Measurements from ENCODE around the gene PAH. TPM values are rescaled to one million over a fixed set of nuclear protein-coding genes. Genes with fewer than 3 reads are reported as not detected.

PAH gene
- total and polyA plus RNA-seq, 2 of the 4 experiments (the other 2 are of a cell fraction): not detected

DNA sequence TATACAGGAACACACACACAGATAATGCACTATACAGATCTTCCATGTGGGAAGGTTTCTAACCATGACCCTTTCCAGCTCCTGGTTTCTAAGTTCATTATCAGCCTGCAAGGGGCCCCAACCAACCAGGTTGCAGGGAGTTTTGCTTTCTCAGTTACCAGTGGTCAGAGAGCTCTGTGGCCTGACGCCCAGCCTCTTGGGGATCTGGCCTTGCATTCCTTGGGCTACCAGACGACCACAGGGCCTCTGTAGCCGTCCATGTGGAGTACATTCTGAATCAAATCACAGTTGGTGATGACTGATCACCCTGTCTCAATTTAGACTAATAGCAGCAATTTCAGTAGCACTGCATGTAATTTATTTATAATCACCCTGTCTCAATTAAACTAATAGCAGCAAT lies 47.5 kb downstream of the PAH start:
- Histone ChIP-seq H3K27me3 (ENCODE audit: control insufficient read depth, insufficient read depth, low read length) (no peaks in the 10 kb centered on the region), H3K14ac (replicated peaks; ENCODE audit: low read depth, low read length) (no peak overlapping the region), H3K4ac (ENCODE audit: low read depth, low read length) (no peak overlapping the region), H4K8ac (ENCODE audit: low read depth in 2 of 2, low read length in 2 of 2) (no peak overlapping the region), H3K9me1 (ENCODE audit: insufficient read depth, low read length) (no peaks in the 10 kb centered on the region), H3K79me1 (ENCODE audit: low read depth in 1 of 2, low read length in 2 of 2) (no peaks in the 10 kb centered on the region), H2BK20ac (ENCODE audit: low read depth, low read length) (no peak overlapping the region), H3K18ac (ENCODE audit: low read depth, low read length) (no peak overlapping the region), H3K4me1 (ENCODE audit: control insufficient read depth, insufficient read depth, low read length) (no peaks in the 10 kb centered on the region), H4K20me1 (ENCODE audit: insufficient read depth, low read length) (no peaks in the 10 kb centered on the region), H3K23ac (ENCODE audit: low read depth, low read length) (no peak overlapping the region), H3K4me2 (ENCODE audit: low read depth, low read length) (no peak overlapping the region), H3K36me3 (ENCODE audit: control insufficient read depth, insufficient read depth, low read length) (no peaks in the 10 kb centered on the region), H3K56ac (ENCODE audit: extremely low read depth, insufficient read depth, low read length) (no peak overlapping the region), H2AK5ac (ENCODE audit: low read depth, low read length) (no peak overlapping the region), H2AFZ (replicated peaks; ENCODE audit: low read length, poor library complexity) (no peak overlapping the region), H3K4me3 (ENCODE audit: insufficient read depth, low read depth, low read length) (no peak overlapping the region), H2BK5ac (ENCODE audit: low read depth, low read length, poor library complexity, severe bottlenecking) (no peak overlapping the region), H2BK15ac (ENCODE audit: low read depth, low read length) (no peak overlapping the region), H2AK9ac (replicated peaks; ENCODE audit: low read depth, low read length, poor library complexity) (no peak overlapping the region), H2BK120ac (ENCODE audit: low read depth, low read length) (no peak overlapping the region), H4K5ac (ENCODE audit: low read depth, low read length) (no peak overlapping the region), H3K9me3 (ENCODE audit: control insufficient read depth, insufficient read depth, low read length) (peaks cover 3% of the 10 kb centered on the region; the same call in 1 of the 2 replicates), H3K9ac (ENCODE audit: low read depth, low read length) (no peak overlapping the region), H3K27ac (ENCODE audit: insufficient read depth, low read length) (no peak overlapping the region), H4K91ac (ENCODE audit: insufficient read depth, low read depth, low read length) (no peak overlapping the region)
- ChIA-PET CTCF (no interaction called here), POLR2A (ENCODE audit: unreplicated experiment) (no interaction called here)
- dilution Hi-C loops (cut with HindIII; ENCODE audit: low sequenced_read_pairs, unreplicated experiment): no loop called here
- intact Hi-C loops (cut with micrococcal nuclease): no loop called here
- in situ Hi-C loops (cut with MboI; ENCODE audit: low sequenced_read_pairs): no loop called here
- WGBS, 2 experiments (ENCODE audit: extremely low coverage in 2 of 2, insufficient read length in 1 of 2): 17% methylated on average over 1 of the region's 3 CpGs; no CpG with 5 or more reads in 1 of the 2 experiments
- TF ChIP-seq, protein P1, sequence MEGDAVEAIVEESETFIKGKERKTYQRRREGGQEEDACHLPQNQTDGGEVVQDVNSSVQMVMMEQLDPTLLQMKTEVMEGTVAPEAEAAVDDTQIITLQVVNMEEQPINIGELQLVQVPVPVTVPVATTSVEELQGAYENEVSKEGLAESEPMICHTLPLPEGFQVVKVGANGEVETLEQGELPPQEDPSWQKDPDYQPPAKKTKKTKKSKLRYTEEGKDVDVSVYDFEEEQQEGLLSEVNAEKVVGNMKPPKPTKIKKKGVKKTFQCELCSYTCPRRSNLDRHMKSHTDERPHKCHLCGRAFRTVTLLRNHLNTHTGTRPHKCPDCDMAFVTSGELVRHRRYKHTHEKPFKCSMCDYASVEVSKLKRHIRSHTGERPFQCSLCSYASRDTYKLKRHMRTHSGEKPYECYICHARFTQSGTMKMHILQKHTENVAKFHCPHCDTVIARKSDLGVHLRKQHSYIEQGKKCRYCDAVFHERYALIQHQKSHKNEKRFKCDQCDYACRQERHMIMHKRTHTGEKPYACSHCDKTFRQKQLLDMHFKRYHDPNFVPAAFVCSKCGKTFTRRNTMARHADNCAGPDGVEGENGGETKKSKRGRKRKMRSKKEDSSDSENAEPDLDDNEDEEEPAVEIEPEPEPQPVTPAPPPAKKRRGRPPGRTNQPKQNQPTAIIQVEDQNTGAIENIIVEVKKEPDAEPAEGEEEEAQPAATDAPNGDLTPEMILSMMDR (conservative IDR thresholded peaks at IDR 0.05; ENCODE audit: low read depth, low read length): no peak
- TF ChIP-seq, protein P2, sequence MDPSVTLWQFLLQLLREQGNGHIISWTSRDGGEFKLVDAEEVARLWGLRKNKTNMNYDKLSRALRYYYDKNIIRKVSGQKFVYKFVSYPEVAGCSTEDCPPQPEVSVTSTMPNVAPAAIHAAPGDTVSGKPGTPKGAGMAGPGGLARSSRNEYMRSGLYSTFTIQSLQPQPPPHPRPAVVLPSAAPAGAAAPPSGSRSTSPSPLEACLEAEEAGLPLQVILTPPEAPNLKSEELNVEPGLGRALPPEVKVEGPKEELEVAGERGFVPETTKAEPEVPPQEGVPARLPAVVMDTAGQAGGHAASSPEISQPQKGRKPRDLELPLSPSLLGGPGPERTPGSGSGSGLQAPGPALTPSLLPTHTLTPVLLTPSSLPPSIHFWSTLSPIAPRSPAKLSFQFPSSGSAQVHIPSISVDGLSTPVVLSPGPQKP (IDR thresholded peaks at IDR 0.05; ENCODE audit: borderline replicate concordance, low read depth, low read length): no peak
- TF ChIP-seq CEBPB (IDR thresholded peaks at IDR 0.05; ENCODE audit: low read depth, low read length) (no peak), CHD1 (IDR thresholded peaks at IDR 0.05; ENCODE audit: low read depth, low read length) (no peak), RFX5 (IDR thresholded peaks at IDR 0.05; ENCODE audit: low read depth, low read length) (no peak), RCOR1 (IDR thresholded peaks at IDR 0.05; ENCODE audit: insufficient replicate concordance, low read length) (no peak), FOS (IDR thresholded peaks at IDR 0.05; ENCODE audit: low read depth, low read length) (no peak), MAZ (IDR thresholded peaks at IDR 0.05; ENCODE audit: borderline replicate concordance, low read depth, low read length) (no peak), POLR2A (IDR thresholded peaks at IDR 0.05; ENCODE audit: low read depth, low read length) (no peak), SMC3 (IDR thresholded peaks at IDR 0.05; ENCODE audit: low read depth, low read length) (no peak)
- TF ChIP-seq, protein P3, sequence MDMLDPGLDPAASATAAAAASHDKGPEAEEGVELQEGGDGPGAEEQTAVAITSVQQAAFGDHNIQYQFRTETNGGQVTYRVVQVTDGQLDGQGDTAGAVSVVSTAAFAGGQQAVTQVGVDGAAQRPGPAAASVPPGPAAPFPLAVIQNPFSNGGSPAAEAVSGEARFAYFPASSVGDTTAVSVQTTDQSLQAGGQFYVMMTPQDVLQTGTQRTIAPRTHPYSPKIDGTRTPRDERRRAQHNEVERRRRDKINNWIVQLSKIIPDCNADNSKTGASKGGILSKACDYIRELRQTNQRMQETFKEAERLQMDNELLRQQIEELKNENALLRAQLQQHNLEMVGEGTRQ (IDR thresholded peaks at IDR 0.05; ENCODE audit: low read depth, low read length): no peak
- no TSS peak for BruUV-seq (replicated peaks)
- DNase-seq (no peak), ATAC-seq (ENCODE audit: low read depth) (no peak)

All from IMR-90 (cell line).